ENCODE results near the gene TMEM63C.

GRCh38 chr14:77183896-77184295, 2.3 kb downstream of the TMEM63C start:
- TF ChIP-seq POU6F1 (CRISPR knock-in tag; IDR thresholded peaks at IDR 0.05; ENCODE audit: borderline replicate concordance, low read depth) (no peak), PPARA (CRISPR knock-in tag; IDR thresholded peaks at IDR 0.05; ENCODE audit: borderline replicate concordance) (no peak)
